Fibroblast of the conjunctiva (primary cell): Measurements from ENCODE around the gene DISP1.
A peak's percentile ranks its signal among the peaks of the same experiment; 100 is the strongest.
"Not testable (repeated sequence)": the region's sequence is repeated elsewhere in the genome, so short reads cannot be mapped to it uniquely, and the experiment has no call there.

Experiments
- DNase-seq: peaks from one replicate; pipeline ENCODE4 v3.0.0-alpha.2; 2010; ENCODE audit warnings: low read depth

Gene DISP1

DNA sequence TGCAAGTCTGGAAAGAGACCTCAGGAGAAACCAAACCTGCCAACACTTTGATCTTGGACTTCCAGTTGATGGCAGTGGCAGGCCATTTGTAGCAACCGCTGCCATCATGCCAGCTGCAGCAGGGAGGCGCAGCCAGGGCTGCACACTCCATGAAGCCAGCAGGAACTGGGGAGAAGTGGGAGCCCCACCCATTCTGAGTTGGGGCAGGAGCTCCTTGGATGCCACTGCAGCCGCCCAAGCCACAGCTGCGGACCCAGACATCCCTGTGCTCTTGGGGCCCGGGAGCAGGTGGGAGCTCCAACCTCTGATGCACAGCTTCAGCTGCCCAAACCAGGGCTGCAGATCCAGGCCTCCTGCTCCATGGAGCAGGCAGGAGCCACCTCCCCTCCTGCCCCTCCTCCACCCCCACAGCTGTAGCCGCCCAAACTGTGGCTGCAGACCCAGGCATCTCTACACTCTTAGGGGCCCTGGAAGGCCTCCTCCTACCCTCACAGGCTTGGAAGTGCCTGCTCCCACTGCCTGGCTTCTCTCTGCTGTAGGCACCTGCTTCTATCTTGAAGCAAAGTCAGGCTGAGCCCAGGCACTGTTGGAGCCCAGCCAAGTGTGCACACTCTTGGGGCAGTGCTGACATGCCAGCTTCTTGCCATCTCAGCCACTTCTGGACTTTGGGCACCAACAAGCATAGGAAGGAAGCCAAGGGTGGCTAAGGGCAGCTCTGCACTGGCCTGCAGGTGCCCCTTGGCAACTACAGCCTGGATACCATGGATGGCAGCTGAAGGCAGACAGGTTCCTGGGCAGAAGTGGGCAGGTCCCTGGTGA, 20.0 kb upstream of the DISP1 start:
- DNase-seq = no peak

DNA sequence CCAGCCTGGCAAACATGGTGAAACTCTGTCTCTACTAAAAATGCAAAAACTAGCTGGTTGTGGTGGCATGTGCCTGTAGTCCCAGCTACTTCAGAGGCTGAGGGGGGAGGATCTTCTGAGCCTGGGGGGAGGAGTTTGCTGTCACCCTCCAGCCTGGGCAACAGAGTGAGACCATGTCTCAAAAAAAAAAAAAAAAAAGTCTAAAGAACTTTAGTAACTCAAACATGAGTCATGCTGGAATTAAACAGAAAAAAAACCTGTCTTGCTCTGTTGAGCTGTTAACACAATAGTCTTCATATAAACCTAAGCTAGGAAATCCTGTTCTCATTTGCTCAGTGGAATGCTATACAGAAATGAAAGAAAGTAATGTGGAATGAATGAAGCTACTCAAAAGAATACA, 16.7 kb upstream of the DISP1 start:
- DNase-seq = no peak

DNA sequence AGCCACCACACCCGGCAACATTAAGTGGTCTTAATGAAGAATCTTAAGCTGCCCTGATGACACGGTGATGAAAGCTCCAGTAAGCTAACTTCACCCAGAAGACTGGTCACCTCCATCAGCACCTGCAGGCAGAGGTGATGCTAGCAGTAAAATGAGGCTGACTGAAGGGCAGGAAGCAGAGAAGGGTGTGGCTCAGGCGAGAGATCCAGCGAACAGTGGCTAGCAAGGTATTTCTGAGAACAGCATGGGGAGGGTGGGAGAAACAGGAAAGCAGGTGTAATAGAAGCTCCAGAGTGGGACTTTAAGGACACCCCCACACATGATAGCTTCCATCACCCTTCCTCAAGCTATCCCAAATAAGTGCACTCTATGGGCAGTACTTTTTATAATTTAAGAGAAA, 15.9 kb upstream of the DISP1 start:
- DNase-seq = no peak

DNA sequence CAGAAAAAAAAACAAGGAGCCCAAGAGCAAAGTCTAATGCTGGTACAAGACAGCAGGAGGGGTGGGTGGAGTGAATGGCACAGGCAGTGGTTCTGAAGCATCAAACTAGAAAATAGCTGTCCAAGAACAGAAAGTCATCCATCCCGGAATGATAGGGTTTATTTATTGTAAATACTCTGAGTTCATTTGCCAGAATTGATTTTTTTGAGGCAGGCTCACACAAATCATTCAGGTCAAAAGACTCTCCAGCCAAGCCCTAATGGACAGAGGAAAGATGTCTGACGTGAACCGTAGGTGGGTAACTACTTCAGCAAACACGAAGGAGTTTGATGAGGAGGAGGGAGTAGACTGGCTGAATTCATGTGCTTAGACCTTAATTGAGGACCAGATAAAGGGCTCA, 13.8 kb upstream of the DISP1 start:
- no peak for DNase-seq

DNA sequence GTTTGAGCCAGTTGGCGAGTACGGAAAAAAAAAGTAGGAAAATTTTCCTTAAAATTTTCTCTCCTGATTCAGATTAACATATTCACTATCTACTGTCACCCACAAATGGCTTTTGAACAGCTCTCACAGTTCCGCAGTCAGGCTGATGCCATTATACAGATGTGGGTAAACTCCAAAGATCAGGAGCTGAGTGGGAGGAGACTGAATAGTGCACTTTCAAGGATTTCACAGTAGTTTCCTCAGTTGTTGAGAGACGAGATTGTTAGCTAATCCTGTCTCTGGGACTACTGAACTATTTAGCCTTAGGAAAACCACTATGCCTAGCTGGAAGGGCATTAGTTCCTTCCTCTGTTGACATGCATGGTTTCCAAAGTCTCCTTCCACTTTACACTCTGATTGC, 3.2 kb upstream of the DISP1 start:
- DNase-seq = no peak

DNA sequence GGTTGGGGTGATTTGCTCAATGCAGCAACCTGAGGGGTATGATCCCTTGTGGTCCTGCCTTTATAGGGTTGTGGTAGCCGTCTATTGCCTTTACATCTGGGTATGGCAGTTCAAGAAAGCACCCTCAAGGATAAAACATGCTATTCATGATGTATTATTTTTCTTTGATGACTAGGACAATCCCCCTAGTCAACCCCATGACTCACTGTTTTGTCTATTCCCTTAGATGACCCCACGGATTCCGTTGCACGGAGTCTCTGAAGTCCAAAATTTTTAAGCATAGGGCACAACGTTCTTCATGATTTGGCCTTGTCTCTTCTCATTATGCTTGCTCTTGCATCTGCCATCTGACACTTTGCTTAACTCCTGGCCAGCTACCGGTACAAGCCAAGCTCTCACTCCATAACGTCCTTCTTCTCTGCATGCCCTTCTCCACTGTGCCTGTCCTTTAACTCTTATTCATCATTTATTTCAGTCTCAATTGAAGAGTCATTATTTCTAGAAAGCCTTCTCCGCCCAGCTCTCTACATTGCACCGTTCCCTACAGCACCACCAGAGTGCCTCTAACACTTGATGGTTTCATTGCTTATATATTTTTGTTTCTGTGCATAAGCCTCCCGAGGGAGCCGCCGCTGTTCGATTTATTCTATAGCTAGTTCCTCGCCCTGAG, 838 bp upstream of the DISP1 start:
- DNase-seq = no peak

DNA sequence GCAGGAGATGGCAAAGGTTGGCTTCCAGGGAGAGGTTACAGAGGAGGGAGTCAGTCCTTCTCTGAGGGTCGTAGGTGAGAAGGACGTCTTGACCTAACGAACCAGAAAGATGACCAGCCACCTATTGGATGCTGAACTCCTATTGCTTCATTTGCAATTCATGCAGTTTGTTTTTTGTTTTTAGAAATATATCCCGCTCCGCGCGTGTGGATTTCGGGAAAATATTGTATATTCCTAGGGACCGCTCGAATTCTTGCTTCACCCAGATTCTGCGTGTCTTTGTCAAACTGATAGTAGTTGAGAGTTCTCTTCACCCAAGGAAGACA, 564 bp downstream of the DISP1 start:
- DNase-seq = no peak

DNA sequence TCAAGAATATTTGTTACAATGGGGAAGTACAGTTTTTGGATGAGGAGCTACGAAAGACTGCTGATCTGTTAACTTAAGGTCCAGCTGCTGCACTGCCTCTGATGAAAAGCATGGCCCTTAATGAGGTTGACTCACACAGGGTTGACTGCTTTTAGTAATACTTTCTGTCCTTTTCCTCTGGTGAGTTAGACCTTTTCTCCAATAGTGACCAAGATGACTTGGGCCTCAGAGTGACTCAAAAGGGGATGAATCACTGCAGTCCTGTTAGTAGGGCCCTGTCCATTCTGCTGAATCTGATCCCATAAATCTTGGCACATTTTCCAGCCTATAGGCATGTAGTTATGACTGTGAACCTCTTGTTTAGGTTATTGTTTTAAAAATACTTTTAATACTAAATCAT, 2.7 kb downstream of the DISP1 start:
- DNase-seq = peak; percentile 62

DNA sequence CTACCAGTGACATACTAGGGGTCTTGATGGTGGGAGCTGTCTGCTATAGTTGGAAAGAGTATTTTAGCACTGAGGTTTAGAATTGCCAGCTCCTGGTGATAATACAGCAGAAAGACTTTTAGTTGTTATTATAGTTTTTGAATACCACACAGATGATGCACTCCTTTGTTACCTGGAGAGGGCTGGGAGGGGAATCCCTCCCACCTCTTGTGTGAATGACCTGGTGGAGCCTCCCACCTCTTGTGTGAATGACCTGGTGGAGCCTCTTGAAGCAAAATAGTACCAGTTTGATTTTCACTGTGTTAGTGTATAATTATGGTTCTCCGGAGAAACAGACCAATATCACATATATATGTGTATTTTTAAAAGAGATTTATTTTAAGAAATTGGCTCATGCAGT, 3.3 kb downstream of the DISP1 start:
- DNase-seq = no peak

DNA sequence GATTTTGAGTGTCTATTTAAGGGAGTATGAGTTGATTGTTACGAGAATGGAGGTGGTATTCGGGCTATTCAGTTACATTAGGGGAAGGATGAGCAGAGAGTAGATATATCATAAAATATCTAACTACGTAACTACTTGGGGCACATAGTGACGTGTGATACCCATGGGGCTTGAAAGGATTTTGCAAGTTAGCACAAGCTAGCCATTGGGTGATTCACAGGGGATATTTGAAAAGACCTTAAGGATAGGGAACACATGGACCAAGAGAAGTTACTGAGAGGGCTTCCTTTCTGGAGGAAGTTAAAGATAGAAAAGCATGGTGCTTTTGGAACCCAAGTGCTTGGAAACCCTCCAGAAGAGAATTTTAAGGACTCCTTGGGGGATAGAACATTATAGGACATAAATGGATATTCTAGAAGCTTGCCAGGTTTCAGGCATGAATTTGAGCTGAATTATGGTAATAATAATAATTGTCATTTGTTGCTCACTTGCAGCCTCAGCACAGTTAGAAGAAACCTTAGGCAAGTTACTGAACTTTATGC, 5.4 kb downstream of the DISP1 start:
- no peak for DNase-seq

DNA sequence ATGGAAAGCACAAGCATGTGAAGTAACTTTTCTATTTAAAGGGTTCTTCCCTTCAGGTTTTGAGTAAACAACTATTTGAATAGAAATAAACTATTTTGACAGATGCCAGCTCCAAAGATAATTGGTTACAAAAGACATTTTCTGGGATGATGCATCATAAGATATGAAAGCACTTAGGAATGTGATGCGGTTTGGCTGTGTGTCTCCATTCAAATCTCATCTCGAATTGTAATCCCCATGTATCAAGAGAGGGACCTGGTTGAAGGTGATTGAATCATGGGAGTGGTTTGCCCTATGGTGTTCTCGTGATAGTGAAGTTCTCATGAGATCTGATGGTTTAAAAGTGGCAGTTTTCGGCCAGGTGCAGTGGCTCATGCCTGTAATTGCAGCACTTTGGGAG, 6.4 kb downstream of the DISP1 start:
- DNase-seq = no peak

DNA sequence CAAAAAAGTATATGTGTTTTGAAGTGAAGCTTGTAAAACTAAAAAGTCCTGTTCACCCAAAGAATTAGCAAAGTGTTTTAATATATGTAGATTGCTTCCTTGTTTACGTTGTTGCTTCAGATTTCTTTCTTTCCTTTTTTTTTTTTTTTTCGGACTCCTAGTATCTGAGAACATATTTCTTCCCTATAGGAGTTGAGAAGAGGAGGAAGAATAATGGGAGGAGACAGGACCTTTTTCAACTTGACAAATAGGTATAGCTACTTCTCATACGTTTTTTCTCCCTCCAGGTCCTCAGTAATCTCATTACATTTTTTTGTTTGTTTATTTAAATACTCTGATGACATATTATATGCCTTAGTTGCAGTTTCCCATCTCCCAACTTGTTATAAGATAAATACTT, 8.9 kb downstream of the DISP1 start:
- DNase-seq = no peak

DNA sequence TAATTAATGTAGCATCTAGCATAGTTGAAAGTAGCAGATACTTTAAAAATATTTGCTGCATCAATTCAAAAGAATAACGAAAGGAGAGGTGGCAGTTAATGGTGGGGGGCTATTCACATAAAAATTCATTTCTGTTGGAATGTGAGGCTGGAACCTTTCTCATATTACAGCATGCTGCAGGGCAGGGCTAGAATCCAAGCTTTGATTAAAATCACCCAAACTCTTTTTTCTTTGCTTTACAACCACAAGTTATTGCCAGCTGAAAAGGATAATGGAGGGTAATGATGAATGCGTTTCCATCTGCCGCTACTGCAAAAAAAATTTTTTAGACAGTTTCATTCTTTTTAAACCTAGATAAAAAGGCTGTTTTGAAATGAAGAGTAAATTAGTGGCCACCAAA, 9.8 kb downstream of the DISP1 start:
- no peak for DNase-seq

DNA sequence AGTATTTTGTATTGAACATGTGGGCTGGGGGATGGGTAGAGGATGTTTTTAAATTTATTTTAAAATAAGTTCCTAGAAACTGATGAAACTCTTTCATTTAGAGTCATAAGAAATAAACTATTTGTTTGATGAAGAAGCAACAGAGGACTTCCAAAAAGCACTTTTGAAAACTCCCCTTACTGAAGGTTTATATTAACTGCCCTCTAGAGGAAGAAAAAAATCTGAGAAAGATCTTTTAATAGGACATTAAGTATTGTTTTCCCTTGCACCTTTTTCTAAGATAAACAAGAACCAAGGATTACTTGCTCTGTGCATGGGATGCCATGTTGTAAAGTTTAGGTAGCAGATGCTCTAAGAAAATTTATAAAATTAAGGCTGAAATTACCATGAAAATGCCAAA, 14.1 kb downstream of the DISP1 start:
- no peak for DNase-seq

DNA sequence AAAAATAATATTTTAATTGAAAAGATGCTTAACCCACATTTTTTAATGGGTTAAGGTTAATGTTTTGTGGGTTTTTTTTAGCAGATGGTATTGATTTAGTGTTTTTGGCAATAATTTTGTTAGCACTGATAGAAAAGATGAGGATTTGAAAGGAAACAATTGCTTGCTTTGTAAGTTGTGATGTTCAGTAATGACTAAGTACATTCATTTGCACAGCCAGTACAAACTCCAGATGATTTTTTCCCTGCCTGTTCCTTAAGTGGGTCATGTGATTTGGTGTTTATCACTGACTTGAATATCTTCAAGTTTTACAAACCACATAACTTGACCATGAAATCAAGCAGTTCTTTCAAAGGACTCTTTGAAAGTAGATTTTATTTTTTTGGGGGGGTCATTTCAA, 15.0 kb downstream of the DISP1 start:
- DNase-seq = peak; percentile 42

DNA sequence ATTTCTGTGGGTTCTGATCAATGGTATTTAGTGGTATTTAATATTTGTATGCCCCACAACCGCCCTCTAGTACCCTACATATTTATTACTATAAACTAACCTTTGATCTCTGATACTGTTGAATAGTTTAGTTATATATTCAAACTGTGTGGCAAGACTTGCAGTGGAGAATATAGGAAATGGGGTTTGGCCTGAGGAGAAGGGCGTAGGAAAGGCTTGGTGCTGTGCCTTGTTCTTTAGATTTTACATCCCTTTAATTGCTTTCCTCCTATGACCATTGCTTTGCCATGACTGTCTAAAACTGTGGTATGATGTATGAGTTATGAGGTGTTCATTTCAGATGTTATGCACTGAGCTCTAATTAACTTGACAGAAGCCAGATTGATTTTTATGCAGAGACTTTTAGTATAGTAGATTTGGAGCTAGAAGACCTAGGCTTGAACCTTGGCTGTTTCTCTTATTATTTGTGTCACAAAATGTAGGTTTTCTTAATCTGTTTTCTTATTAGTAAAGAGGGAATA, 18.6 kb downstream of the DISP1 start:
- no peak for DNase-seq

DNA sequence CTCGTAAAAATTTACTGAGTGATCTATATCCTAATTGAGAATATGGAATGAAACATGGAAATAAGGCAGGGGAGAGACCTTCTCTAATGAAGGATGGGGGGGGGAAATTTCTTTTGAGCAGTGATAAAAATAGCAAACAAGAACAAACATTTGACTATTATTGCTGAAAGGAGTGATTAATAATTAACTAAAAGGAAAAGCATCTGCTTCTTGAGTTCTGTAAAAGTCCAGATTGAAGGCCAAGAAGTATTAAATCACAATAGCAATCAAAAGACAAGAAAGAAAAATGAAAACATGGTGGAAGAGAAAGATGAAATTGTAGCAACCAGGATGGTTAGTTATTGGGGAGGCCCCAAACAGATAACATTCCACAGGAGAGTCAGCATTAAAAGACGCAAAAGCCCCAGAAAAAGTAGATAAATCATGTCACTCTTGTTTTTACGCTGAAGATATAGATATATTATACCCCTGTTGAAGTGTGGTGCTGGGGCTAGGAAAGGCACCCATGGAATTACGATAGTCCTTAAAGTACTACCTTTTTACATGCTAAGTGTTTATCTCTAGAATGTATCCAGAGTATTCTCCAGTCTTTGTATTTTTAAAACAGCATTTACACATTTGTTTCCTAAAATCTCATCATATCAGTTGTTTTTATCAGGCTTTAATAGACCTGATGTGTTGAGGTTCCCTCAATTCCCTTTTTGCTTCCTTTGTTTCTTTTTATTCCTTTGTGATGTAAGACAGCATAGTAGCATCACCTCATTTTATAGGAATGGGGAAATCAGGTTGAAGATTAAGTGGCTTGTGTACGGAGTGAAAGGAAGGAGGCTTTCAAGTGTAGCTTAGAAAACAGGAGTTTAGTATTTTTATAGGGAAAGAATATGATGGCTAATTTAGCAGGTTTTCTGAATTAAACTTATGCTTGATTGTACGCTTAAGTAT, 28.9 kb downstream of the DISP1 start:
- DNase-seq = no peak

DNA sequence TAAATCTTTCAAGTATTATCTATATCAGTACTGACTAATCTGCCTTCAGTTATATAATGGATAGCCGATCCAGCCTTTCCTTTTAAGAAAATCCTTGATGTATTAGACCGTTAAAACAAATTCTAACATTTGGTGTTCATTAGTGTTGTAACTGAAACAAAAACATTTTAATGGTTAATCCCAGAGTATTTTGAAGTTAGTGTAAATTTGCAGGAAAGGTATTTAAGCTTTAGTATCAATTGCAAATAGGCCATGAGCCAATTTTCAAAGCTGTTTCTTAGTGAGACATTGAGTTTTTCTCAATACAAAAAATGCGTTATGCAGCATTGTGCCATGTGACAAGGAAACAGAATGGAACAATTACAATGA, 29.6 kb downstream of the DISP1 start:
- peak; percentile 14 for DNase-seq

DNA sequence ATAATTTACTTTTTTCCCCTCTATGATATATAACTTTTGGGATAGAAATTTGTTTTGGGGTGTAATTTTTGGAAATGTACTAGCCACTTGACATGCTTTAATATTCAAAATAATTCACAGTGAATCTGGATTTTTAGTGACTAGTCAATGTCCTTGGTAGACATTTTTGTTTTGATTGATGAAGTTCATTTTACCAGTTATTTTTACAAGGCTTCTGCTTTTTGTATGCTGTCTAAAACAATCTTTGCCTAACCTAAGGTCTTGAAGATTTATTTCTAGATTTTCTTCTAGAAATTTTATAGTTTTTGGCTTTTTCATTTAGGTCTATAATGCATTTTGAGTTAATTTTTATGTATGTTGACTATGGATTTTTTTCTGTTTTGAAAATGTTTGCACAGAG, 30.9 kb downstream of the DISP1 start:
- no peak for DNase-seq

DNA sequence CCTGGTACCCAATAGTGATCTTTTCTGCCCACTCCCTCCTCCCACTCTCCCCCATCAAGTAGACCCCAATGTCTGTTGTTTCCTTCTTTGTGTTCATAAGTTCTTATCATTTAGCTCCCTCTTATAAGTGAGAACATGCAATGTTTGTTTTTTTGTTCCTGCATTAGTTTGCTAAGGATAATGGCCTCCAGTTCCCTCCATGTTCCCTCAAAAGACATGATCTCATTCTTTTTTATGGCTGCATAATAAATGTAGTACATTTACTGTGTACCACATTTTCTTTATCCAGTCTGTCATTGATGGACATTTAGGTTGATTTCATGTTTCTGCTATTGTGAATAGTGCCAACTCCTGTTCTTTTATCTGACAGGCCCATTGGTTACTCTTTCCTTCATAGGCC, 35.7 kb downstream of the DISP1 start:
- not testable (repeated sequence) for DNase-seq

DNA sequence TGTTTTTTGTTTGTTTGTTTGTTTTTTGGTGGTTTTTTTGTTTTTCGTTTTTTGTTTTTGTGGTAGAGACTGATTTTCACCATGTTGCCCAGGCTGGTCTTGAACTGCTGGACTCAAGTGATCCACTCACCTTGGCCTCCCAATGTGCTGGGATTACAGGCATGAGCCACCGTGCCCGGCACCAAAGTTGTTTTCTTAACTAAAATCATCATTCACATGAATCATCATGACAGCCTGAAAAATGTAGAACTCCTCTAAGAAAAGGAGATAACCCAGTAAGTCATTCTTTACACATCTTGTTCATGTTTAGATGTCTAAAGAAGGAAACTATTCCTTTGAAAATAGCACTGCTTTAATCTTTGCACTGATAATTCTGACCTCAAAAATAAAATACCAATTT, 37.5 kb downstream of the DISP1 start:
- DNase-seq = no peak

DNA sequence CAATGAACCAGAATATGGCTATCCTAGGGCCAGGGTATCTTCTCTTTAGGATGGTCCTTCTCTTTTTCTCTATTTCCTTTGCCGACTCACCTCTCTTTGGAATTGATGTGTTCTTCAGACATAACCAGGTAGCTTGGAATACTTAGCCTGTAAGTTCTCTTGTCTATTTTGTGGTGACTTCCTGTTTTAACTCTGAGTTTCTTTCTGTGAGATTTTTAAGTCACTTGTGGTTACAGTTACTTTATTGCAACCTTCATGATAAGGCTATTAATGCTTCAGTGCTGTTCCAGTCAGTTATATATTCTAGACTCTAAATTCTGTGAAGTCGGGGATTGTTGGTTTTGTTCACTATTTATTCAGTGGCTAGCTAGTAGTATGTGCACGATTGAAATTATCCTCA, 46.2 kb downstream of the DISP1 start:
- DNase-seq = no peak
